IMR-90 (cell line): ENCODE results near the gene GSG1L.

Source experiments
- BHLHE40 ChIP-seq: fragments of 150-350 bp; IDR thresholded peaks from 2 replicates; pipeline ENCODE4 v1.6.1; 2016; ENCODE audit warnings: mild to moderate bottlenecking, low read depth, low read length
- CEBPB ChIP-seq: IDR thresholded peaks from 2 replicates; pipeline ENCODE4 v1.6.1; 2012; ENCODE audit warnings: low read depth, low read length, improper control_type of control experiment
- CHD1 ChIP-seq: IDR thresholded peaks from 2 replicates; pipeline ENCODE4 v1.6.1; 2012; ENCODE audit warnings: low read depth, low read length, improper control_type of control experiment
- CTCF ChIP-seq: conservative IDR thresholded peaks from 2 replicates; pipeline ENCODE4 v1.5.1; 2012; ENCODE audit warnings: mild to moderate bottlenecking, low read depth, low read length, improper control_type of control experiment
- POLR2A ChIP-seq: IDR thresholded peaks from 2 replicates; pipeline ENCODE4 v1.6.1; 2012; ENCODE audit warnings: mild to moderate bottlenecking, low read depth, low read length
- TF ChIP-seq, protein P1 (sequence below): fragments of 150-350 bp; IDR thresholded peaks from 2 replicates; pipeline ENCODE4 v1.6.1; 2017; ENCODE audit warnings: mild to moderate bottlenecking, antibody characterized with exemption, low read length, low read depth

GRCh38 chr16:27780468-27781194 lies 282.9 kb downstream of the GSG1L start:
- TF ChIP-seq CEBPB, result no peak
- TF ChIP-seq CHD1, result no peak
- TF ChIP-seq CTCF, result no peak
- TF ChIP-seq, protein P1, sequence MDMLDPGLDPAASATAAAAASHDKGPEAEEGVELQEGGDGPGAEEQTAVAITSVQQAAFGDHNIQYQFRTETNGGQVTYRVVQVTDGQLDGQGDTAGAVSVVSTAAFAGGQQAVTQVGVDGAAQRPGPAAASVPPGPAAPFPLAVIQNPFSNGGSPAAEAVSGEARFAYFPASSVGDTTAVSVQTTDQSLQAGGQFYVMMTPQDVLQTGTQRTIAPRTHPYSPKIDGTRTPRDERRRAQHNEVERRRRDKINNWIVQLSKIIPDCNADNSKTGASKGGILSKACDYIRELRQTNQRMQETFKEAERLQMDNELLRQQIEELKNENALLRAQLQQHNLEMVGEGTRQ, result no peak
- no peak for TF ChIP-seq POLR2A
- no peak for TF ChIP-seq BHLHE40
